ENCODE data around the gene GPX4.

Gene GPX4

DNA sequence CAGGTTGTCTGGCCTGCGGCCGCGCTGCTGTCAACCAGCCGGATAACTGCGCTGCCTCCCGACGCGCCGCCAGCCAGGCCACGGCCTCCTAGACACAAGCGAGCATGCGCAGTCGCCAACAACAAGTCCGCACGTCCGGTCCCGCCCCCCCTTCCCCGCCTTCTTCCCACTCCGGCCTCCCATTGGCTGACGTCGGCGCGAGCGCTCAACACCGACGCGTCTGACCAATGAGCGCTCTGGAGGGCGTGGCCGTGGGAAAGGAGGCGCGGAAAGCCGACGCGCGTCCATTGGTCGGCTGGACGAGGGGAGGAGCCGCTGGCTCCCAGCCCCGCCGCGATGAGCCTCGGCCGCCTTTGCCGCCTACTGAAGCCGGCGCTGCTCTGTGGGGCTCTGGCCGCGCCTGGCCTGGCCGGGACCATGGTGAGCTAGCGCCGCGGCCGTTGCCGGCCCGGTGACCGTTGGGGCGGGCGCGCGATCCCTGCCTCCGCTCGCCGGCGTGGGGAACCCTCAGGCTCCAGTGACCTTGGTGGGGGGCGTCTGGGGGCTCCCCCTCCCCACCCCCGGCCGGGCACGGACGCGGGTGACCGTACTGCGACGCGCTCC is at the start of gene GPX4:
TSS of gene GPX4 (plus strand) at position 287 of the 603 bp plus-strand sequence. CDS start at position 337, 50 bp downstream.
- peak; percentile 88 to 99 (median 96) for DNase-seq

- no peak for DNase-seq
Observed at GRCh38 chr19:1054102-1055027, 49.4 kb upstream of the GPX4 start.

DNA sequence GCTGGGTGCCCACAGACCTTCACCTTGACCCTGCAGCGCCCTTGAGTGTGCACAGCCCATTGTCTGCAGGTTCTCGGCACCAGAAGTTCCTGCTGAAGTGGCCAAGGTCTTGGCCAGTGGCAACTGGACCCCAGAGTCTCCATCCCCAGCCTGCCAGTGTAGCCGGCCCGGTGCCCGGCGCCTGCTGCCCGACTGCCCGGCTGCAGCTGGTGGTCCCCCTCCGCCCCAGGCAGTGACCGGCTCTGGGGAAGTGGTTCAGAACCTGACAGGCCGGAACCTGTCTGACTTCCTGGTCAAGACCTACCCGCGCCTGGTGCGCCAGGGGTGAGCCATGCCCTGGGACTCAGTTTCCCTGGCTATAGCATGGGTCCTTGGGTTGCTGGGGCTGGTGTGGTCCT is 48.8 kb upstream of the GPX4 start:
- no peak for DNase-seq

DNA sequence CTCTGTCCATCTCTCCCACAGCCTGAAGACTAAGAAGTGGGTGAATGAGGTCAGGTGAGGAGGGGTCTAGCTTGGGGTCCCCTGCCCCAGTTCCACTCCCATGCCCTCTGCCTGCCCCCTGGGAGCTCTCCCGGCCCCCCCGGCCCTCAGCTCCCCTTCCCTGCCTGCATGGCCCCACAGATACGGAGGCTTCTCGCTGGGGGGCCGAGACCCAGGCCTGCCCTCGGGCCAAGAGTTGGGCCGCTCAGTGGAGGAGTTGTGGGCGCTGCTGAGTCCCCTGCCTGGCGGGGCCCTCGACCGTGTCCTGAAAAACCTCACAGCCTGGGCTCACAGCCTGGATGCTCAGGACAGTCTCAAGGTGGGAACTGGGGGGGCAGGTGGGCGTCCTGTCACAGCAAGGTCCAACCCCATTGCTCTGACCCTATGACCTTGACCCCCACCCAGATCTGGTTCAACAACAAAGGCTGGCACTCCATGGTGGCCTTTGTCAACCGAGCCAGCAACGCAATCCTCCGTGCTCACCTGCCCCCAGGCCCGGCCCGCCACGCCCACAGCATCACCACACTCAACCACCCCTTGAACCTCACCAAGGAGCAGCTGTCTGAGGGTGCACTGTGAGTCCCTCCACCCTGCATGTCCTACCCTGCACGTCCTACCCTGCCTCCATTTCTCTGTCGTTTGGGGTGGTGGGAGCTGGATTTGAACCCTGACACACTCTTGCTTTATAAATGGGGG is 47.7 kb upstream of the GPX4 start:
- DNase-seq: no peak

GRCh38 chr19:1057176-1057855 is 46.5 kb upstream of the GPX4 start:
- no peak for DNase-seq

DNA sequence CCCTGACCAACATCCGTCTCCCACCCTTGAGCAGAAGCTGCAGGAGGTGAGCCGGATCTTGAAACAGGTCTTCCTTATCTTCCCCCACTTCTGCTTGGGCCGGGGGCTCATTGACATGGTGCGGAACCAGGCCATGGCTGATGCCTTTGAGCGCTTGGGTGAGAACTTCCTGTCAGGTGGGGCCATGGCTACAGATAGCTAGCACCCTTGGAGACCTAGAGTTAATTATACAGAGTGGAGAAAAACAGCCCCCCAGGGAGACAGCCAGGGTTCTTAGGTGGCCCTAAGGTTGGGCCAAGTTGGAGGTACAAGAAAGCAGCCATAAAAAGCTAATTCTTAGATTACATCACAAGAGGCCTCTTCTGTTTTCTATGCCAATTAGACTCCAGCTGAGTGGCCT is 45.7 kb upstream of the GPX4 start:
- no peak for DNase-seq

GRCh38 chr19:1060689-1061088 is 43.1 kb upstream of the GPX4 start:
- DNase-seq: no peak

DNA sequence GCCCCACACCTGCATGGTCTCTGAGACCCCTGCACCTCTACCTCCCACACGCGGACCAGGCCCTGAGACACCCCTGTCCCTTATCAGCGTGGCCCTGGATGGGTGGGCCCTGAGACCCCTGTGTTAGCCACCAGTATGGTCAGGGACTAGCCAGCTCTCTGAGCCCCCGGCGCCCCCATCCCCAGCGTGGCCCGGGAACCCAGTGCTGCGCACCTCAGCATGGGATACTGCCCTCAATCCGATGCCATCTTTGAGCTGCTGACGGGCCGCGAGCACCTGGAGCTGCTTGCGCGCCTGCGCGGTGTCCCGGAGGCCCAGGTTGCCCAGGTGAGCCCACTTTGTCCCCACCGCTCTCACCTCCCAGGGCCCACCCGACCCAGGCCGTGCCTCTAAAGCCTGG is 41.8 kb upstream of the GPX4 start:
- DNase-seq: no peak

DNA sequence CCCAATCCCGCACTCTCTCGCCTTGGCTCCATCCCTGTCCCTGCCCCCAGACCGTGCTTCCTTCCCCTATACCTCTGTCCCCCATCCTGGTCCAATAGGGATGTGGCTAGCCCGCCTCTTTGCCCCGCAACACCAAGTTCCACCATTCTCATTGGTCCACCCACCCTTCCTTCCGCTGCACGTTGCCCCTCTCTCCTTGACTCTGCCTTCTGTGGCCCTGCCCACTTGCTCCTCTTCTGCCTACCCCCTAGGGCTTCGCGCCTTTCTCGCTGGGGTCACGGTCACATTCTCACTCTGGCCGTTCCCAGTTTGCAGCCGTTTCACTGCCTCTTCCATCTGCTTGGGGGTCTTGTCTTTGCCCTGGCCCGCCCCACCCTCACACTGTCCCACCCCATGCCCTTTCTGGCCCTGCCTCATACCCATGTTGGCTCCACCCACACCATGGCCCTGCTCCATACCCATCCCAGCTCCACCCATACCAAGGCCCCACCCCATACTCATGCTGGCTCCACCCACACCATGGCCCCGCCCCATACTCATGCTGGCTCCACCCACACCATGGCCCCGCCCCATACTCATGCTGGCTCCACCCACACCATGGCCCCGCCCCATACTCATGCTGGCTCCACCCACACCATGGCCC is 41.3 kb upstream of the GPX4 start:
- no peak for DNase-seq

GRCh38 chr19:1063030-1063908 is 40.5 kb upstream of the GPX4 start:
- DNase-seq: no peak

- no peak for DNase-seq
Observed at GRCh38 chr19:1063909-1064660, 39.7 kb upstream of the GPX4 start.

DNA sequence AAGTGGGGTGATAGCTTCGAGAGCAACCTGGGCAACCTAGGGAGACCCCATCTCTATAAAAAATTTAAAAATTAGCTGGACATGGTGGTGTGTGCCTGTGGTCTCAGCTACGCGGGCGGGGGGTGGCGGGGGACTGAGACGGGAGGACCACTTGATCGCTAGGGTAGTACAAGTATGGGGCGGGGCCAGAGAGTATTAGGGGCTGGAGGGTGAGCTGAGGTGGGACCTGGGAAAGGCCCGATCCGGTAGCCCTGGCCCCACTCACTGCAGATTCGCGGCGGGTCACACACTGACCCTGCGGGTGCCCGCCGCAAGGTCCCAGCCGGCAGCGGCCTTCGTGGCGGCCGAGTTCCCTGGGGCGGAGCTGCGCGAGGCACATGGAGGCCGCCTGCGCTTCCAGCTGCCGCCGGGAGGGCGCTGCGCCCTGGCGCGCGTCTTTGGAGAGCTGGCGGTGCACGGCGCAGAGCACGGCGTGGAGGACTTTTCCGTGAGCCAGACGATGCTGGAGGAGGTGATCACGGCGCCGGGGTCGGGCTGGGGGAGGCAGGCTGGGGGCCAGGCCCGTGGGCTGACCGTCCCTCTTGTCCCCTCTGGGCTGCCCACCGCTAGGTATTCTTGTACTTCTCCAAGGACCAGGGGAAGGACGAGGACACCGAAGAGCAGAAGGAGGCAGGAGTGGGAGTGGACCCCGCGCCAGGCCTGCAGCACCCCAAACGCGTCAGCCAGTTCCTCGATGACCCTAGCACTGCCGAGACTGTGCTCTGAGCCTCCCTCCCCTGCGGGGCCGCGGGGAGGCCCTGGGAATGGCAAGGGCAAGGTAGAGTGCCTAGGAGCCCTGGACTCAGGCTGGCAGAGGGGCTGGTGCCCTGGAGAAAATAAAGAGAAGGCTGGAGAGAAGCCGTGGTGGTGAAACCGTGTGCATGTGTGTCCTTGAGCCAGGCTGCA is 38.9 kb upstream of the GPX4 start:
- DNase-seq: peak in 2 of 14 donors; percentile 5 to 21

DNA sequence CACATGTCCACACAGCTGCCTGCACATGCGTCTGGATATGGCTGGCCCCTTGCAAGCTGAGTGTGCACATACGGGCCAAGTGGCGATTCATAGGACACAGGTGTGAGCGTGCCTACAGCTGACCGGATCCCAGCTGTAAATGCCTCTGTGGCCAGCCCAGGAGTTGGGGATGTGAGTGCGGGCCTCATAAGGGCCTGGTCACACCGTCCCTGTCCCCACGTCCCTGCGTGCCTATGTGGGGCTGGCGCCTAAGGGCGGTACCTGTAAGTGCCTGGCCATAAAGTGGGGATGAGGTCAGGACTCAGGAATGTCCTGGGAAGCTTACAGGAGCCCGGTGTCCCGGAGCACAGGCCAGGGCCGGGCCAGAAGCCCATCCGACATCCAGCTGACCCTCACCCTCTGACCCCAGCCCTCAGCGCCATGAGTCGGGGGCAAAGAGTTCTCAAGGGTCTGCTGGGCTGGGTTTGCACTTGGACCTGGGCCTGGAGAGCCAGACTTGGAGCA is 38.1 kb upstream of the GPX4 start:
- no peak for DNase-seq

- DNase-seq: no peak
Observed at GRCh38 chr19:1066251-1066747, 37.5 kb upstream of the GPX4 start.

- peak in 2 of 14 donors; percentile 16 to 17 for DNase-seq
Observed at GRCh38 chr19:1066748-1067340, 37.0 kb upstream of the GPX4 start, which contains the start of gene ARHGAP45. Gene ARHGAP45 (plus strand): TSS chr19:1067167. CDS start chr19:1067406, 239 bp downstream.

- DNase-seq: no peak
Observed at GRCh38 chr19:1067341-1067957, 36.3 kb upstream of the GPX4 start.

All from C1 segment of cervical spinal cord (tissue), 14 donors.